Measurements from ENCODE around the gene PNO1.

Gene PNO1

DNA sequence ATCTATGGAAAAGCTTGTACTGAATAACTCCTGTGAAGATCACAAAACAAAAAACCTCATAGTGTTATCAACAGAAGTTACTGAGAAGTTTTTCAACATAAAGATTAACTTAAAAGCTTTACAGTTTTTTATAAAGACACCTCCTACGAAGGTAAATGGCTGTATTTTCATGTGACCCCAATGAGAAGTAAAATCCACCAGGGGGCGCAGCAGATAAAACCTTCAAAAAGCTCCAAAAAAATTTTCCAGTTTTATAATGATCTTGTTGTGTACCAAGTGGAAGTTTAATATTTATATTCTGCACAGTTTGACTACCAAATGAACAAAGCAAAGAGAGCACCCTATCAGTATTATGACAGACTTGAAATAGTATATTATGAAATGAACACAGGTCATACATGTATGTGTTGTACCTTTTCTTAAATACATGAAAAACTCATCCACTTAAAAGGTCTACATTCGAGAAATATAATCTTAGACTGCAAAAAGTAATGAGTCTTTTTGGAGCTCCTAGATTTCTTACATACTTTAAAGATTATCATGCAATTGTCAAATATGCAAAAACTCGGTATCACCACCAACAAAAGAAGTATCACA is 38.5 kb downstream of the PNO1 start:
- DNase-seq, result peak; percentile 35

DNA sequence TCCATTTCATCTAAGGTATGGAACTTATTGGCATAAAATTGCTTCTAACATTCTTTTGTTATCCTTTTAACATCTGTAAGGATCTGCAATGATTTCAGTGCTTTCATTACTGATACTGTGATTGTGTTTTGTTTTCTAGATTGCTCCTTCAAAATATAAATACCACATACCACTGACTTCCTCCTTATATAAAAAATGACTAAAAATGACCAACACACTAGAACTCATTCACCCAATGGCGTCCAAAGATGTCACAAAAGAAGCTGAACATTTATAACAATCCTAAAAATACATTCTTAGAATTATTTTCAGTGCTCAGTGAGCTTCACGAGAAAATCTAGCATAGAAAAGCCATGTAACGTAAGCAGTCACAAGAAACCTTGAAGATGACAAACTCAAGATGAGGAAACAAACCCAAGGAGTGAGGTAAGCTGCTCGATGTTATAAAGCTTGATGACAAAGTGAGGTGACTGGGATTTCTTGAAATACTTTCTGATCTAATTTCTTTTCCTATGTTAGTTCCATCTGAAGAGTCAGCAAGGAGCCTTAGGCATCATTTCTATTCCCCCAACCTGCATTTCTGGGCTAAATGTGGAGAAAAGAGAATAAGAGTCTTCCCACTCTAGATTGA is 42.6 kb downstream of the PNO1 start:
- no peak for DNase-seq

DNA sequence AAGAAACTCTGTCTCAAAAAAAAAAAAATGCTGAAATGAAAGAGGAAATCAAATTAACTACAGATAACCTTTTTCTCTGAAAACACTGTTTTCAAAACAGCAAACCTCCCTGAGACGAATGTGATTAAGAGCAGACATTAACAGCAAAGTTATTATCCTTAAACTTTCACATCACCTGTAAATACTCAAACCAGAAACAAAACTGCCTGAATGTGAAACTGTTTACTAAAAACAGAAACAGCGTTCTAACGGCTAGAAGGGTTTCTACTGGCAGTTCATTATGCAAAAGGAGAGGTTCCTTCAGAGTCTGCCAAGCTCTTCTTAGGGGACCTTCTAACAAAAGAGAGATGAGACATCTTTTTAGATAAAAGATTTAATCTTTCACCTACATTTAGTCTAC is 45.9 kb downstream of the PNO1 start:
- DNase-seq, result no peak

DNA sequence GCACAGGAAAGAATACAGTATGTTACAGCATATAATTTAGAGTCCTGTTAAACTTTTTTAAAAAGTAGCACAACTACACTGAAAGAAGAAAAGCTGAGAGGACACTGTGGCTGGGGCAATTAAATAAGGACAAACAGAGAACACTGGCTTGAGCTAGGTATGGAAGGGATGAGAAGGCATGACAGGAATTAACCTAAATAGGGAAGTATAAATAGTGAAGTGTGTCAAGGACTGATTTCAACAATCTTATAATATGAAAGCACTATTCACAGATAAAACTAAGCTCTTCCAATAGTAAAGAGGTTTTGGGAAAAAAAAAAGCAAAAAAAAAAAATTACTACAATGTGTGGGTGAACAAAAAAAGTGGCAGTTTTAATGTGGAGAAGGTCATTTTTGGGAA is 49.1 kb downstream of the PNO1 start:
- DNase-seq, result no peak

DNA sequence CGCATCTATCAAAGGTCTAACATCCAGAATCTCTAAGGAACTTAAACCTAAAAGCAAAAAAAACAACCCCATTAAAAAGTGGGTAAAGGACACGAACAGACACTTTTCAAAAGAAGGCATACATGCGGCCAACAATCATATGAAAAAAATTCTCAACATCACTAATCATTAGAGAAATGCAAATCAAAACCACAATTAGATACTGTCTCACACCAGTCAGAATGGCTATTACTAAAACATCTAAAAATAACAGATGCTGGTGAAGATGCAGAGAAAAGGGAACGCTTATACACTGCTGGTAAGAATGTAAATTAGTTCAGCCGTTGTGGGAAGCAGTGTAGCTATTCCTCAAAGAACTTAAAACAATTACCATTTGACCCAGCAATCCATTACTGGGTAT is 56.7 kb downstream of the PNO1 start:
- no peak for DNase-seq

DNA sequence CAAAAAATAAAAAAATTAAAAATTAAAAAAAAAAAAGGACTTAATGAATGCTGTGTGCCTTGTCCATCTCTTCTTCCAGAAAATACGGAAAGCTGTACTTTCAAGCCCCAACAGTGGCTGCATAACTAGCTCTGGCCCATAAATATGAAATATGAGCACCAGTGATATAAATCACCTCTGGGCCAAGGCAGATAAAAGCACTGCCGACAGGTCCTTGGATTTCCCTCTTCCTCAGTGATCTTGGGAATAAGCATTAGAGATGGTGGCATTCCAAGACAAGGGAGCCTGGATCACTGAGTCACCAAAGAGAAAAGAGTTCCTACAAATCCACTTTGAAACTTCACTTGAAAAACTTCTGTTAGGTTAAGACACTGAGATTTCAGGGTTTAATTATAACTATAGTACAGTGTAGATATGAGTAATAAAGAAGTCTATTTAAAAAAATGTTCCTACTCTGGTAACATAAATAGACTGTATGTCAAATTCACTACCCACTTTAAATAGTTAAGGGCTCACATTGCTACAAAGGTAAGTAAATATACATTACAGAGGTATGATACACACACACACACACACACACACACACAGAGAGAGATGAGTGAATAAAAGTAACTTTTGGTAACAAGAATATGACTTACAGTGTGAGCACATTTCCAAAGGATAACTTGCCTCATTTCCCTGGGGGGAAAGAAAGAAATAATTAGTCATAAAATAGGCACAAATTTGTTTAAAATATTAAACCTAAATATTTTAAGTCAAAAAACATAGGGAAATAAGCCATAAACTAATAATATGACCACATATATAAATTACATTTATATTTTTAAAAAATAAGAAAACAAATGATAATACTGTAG is 59.0 kb downstream of the PNO1 start:
- DNase-seq, result no peak

DNA sequence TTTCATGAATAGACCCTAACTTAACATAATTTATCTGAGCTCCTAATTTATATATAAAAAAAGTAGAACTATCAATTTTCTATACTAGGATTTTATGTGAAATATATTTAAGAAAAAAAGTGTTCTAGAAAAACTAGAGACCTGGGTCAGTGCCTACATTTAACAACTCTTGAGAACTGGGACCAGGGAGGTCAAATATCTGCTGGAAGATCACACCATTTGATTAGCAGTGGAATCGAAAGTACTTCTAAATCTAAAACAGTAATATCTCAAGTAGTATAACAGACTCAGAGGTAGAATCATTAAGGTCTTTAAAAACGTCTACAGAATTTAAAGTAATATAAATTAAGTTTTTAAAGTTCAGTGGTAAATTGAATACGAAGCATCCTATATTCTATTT is 60.0 kb downstream of the PNO1 start:
- no peak for DNase-seq

DNA sequence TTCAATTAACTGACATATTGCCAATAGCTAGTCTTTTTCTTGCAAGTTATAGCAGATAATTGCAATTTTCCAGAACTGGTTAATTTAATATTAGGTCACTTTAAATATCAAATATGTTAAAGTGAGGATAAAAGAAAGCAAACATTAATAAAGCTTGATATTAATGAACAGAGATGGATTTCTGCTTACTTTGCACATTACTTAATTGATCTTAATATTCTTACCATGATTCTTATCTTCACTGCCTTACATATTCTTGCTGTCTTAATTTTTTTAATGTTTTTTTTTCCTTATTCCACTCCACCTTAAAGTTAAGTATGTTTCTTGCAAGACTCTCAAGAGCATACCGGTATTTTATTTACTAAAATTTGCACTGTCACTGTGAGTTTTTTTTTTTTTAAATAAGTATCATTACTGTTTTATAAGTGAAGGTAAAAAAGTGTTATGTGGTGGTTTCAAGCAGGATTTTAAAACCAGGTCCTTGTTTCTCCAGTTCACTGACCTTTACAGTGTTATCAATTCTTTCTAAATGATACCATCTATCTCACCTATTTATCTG is 60.7 kb downstream of the PNO1 start:
- DNase-seq, result no peak

DNA sequence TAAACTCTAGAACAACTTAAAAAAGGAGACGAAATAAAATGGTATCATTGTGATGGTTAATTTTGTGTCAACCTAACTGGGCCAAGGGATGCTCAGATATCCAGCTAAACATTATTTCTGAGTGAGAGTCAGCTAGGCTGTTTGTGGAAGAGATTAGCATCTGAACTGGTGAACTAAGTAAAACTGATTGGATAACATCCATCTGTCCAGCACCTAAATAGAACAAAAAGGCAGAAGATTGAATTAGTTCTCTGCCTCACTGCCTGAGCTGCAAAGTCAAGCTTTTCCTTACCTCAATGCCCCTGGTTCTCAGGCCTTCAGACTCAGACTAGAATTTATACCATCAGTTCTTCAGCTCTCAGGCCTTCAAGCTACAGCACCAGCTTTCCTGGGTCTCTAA is 64.6 kb downstream of the PNO1 start:
- DNase-seq, result no peak

DNA sequence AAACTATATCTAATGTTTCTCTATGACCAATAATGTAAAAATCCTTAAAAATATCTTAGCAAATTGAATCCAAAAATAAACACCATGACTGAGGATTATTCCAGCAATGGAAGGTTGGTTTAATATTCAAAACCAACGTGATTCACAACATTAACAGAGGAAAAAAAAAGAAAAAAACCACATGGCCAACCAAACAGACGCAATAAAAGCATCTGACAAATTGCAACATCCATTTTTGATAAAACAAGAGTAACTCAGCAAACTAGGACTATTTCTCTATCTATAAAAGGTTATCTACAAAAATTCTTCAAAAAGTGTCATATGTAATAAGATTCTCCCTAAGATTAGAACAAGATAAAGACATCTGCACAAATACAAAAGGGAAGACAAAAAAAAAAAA is 65.7 kb downstream of the PNO1 start:
- no peak for DNase-seq

DNA sequence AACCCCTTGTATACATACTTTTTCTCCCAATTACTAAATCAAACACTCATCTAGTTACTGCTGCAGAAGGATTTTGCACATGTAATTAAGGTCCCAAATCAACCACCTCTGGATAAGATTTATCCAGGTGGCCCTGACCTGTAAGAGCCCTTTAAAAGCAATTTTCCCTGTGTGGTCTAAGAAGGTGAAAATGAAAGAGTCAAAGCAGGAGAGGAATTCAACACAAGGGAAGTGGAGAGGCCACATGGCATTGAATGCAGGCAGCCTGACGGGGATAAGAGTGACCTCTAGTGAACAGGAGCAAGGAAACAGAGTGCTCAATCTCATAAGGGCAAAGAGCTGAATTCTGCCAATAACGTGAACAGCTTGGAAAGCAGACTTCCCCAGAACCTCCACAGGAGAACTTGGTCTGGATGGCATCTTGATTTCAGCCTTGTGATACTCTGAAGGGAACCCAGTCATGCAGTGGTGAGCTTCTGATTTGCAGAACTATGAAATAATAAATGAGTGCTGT is 67.5 kb downstream of the PNO1 start:
- no peak for DNase-seq
